Epithelial cell of proximal tubule (primary cell): Measurements from ENCODE around the gene SUPT4H1. TPM values are rescaled to one million over a fixed set of nuclear protein-coding genes. Genes with fewer than 3 reads are reported as not detected.

ENCODE experiments used
- DNase-seq: peaks from one replicate; pipeline ENCODE4 v3.0.0-alpha.2; 2011; ENCODE audit warnings: low read depth
- H3K4me3 ChIP-seq: 2 replicates; pipeline ENCODE4 v1.5.1; 2011; ENCODE audit warnings: low read depth, mild to moderate bottlenecking, low read length
- CTCF ChIP-seq: conservative IDR thresholded peaks from 2 replicates; pipeline ENCODE4 v1.5.1; 2012; ENCODE audit warnings: low read depth, mild to moderate bottlenecking, low read length
- total RNA-seq: library from RNA; depleted of rRNA; stranded (reverse); fragments of >200 nt; gene quantifications from 2 replicates; pipeline ENCODE4 v1.2.3, GENCODE V29; 2015

SUPT4H1 gene
- total RNA-seq, 1 donor from 2014 or later, result 47.6 TPM

DNA sequence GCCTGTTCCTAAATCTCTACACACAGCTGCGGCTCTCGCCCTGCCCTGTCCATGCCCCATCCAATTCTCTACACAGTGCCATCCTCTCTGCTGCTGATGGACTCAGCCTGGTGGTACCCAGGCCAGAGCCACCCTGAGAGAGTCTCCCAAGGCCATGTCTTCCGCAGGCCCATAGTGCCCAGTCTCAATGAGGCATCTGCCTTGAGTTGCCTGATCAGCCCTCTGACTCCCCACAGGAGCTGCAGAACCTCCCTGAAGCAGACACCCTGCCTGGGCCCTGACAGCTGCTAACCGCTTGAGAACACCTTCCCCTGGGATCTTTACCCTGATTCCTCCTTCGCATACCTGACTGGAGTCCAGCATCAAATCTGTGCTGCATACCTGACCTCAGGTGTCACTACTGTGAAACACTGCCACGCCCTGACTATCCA lies 36.7 kb downstream of the SUPT4H1 start:
- DNase-seq, result no peak
- no peak for TF ChIP-seq CTCF
- H3K4me3 ChIP-seq, result no peak overlapping the region

GRCh38 chr17:58314706-58315015 lies 37.3 kb downstream of the SUPT4H1 start:
- H3K4me3 ChIP-seq, result no peak overlapping the region
- TF ChIP-seq CTCF, result no peak
- DNase-seq, result no peak

- TF ChIP-seq CTCF, result no peak
- no peak overlapping the region for H3K4me3 ChIP-seq
- no peak for DNase-seq
Observed at GRCh38 chr17:58313815-58314705, 37.9 kb downstream of the SUPT4H1 start.

GRCh38 chr17:58312829-58313228 lies 39.2 kb downstream of the SUPT4H1 start:
- H3K4me3 ChIP-seq, result no peak overlapping the region
- DNase-seq, result no peak
- TF ChIP-seq CTCF, result peak; percentile 24

DNA sequence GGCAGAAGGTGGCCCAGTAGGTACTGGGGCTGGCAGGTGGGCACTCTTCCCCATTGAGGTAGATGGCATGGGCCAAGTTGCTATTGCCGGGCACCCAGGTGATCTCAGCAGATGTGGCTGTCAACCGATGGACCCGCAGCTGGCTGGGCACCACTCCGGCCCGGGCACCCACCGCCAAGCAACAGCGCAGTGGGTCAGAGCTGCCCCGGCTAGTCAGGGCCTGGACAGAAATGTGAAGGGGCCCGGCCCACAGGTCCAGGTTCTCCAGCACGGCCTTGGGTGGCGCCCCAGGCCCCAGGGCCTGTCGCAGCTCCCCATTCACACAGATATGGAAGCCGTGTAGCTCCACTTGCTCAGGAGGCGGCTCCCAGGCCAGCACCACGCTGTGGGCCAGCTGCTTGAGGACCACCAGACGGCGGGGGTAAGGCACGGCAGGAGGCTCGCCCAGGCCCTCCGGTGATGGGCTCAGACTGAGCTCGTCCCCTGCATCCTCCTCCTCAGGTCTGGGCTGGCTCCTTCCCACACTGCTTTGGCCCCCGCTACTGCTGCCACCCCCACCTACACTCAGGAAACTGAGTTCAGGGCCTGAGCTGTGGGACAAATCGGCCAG lies 39.9 kb downstream of the SUPT4H1 start:
- no peak for DNase-seq
- no peak overlapping the region for H3K4me3 ChIP-seq
- no peak for TF ChIP-seq CTCF

DNA sequence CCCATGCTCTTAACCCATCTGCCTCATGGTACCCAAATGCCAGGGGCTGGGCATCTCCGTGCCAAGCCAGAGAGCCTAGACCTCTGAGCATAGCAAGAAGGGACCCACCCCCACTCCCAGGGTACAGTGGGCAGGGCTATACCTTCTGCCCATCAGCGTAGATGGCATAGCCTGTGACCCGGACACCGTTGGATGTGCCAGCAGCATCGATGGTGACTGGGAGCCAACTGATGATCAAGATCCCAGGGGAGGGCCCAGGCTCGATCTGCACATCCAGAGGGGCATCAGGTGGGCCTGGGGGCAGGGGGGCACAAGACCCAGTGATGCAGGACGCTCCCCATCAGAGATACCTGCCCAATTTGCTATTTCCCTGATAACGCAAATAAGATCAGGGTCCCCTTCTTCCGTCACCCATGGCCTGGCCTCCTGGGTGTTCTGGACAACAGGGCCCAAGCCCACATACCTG lies 40.5 kb downstream of the SUPT4H1 start:
- H3K4me3 ChIP-seq, result no peak overlapping the region
- no peak for DNase-seq
- no peak for TF ChIP-seq CTCF
